DOHH2 (cell line): Measurements from ENCODE around the gene SLC2A10.

Source experiments
- H3F3A ChIP-seq: fragments of 200-600 bp; sonication (generic), shearing (Covaris generic); 2 replicates; pipeline ENCODE4 v1.6.0; 2016; ENCODE audit warnings: antibody characterized with exemption, mild to moderate bottlenecking; ENCODE audit not compliant: control insufficient read depth, insufficient read depth
- H3K27ac ChIP-seq: fragments of 200-600 bp; sonication (generic); 2 replicates; pipeline ENCODE4 v1.5.1; 2014; ENCODE audit warnings: low read depth, mild to moderate bottlenecking, low read length, moderate library complexity
- H3K27me3 ChIP-seq: fragments of 200-600 bp; sonication (generic); 2 replicates; pipeline ENCODE4 v1.6.1; 2014; ENCODE audit warnings: mild to moderate bottlenecking, low read length, mixed read lengths; ENCODE audit not compliant: control insufficient read depth
- H3K36me3 ChIP-seq: fragments of 200-600 bp; sonication (generic); 2 replicates; pipeline ENCODE4 v1.6.1; 2014; ENCODE audit warnings: mild to moderate bottlenecking, low read length, moderate library complexity, mixed read lengths; ENCODE audit not compliant: control insufficient read depth
- H3K4me1 ChIP-seq: fragments of 200-600 bp; sonication (generic); 2 replicates; pipeline ENCODE4 v1.6.1; 2014; ENCODE audit warnings: mild to moderate bottlenecking, low read length, mixed read lengths; ENCODE audit not compliant: control insufficient read depth
- H3K4me2 ChIP-seq: fragments of 200-600 bp; sonication (generic); 2 replicates; pipeline ENCODE4 v1.6.0; 2014; ENCODE audit warnings: mild to moderate bottlenecking, low read length, moderate library complexity
- H3K4me3 ChIP-seq: fragments of 200-600 bp; sonication (generic); 2 replicates; pipeline ENCODE4 v1.5.1; 2014; ENCODE audit warnings: mild to moderate bottlenecking, low read length, mixed read lengths
- H3K79me2 ChIP-seq: fragments of 200-600 bp; sonication (generic); 2 replicates; pipeline ENCODE4 v1.6.1; 2014; ENCODE audit warnings: mild to moderate bottlenecking, low read length, mixed read lengths; ENCODE audit not compliant: control insufficient read depth
- H3K9me2 ChIP-seq: fragments of 200-600 bp; sonication (generic); replicated peaks from 2 replicates; pipeline ENCODE4 v1.6.1; 2014; ENCODE audit warnings: mild to moderate bottlenecking, low read length, mixed read lengths; ENCODE audit not compliant: control insufficient read depth
- H3K9me3 ChIP-seq: fragments of 200-600 bp; sonication (generic); 2 replicates; pipeline ENCODE4 v1.6.1; 2014; ENCODE audit warnings: antibody characterized with exemption, low read length, mixed read lengths; ENCODE audit not compliant: control insufficient read depth, insufficient read depth
- H4K20me1 ChIP-seq: fragments of 200-600 bp; sonication (generic); 2 replicates; pipeline ENCODE4 v1.6.0; 2014; ENCODE audit warnings: low read depth, mild to moderate bottlenecking, antibody characterized with exemption, low read length, moderate library complexity; ENCODE audit not compliant: control insufficient read depth, insufficient read depth
- CTCF ChIP-seq: fragments of 200-600 bp; sonication (generic); IDR thresholded peaks from one replicate; pipeline ENCODE4 v1.5.1; 2014; ENCODE audit warnings: antibody characterized with exemption, mild to moderate bottlenecking, low read depth, low read length; ENCODE audit not compliant: poor library complexity, severe bottlenecking
- EZH2phosphoT487 ChIP-seq: fragments of 200-600 bp; sonication (generic); IDR thresholded peaks from 2 replicates; pipeline ENCODE4 v1.6.1; 2017; ENCODE audit warnings: borderline replicate concordance, mild to moderate bottlenecking, antibody characterized with exemption, low read length, moderate library complexity, mixed read lengths

SLC2A10 gene

GRCh38 chr20:46709055-46709458, 392 bp upstream of the SLC2A10 start:
- Histone ChIP-seq H4K20me1 (no peaks in the 10 kb centered on the region), H3K27me3 (peaks cover 5% of the 10 kb centered on the region; the same call in 1 of the 2 replicates), H3F3A (no peaks in the 10 kb centered on the region), H3K27ac (no peak overlapping the region), H3K9me3 (peaks cover 6% of the 10 kb centered on the region), H3K9me2 (no peaks in the 10 kb centered on the region), H3K4me3 (no peak overlapping the region), H3K4me1 (no peaks in the 10 kb centered on the region), H3K4me2 (no peak overlapping the region), H3K79me2 (no peaks in the 10 kb centered on the region), H3K36me3 (no peaks in the 10 kb centered on the region)
- TF ChIP-seq CTCF (no peak), EZH2phosphoT487 (no peak)

GRCh38 chr20:46710153-46710913, 884 bp downstream of the SLC2A10 start:
- Histone ChIP-seq H3K4me3 (no peak overlapping the region), H3K27me3 (peaks cover 4% of the 10 kb centered on the region; the same call in 1 of the 2 replicates), H3K79me2 (no peaks in the 10 kb centered on the region), H3K36me3 (no peaks in the 10 kb centered on the region), H3K9me2 (no peaks in the 10 kb centered on the region), H3K27ac (no peak overlapping the region), H4K20me1 (no peaks in the 10 kb centered on the region), H3K4me2 (no peak overlapping the region), H3F3A (no peaks in the 10 kb centered on the region), H3K9me3 (peaks cover 6% of the 10 kb centered on the region), H3K4me1 (no peaks in the 10 kb centered on the region)
- TF ChIP-seq CTCF: no peak
- no peak for TF ChIP-seq EZH2phosphoT487

- Histone ChIP-seq H3K36me3 (no peaks in the 10 kb centered on the region), H3K79me2 (no peaks in the 10 kb centered on the region), H3K27me3 (no peaks in the 10 kb centered on the region), H3K9me3 (no peaks in the 10 kb centered on the region), H3K27ac (no peak overlapping the region), H3K4me3 (no peak overlapping the region), H4K20me1 (no peaks in the 10 kb centered on the region), H3K9me2 (no peaks in the 10 kb centered on the region), H3K4me1 (no peaks in the 10 kb centered on the region), H3K4me2 (no peak overlapping the region), H3F3A (no peaks in the 10 kb centered on the region)
- TF ChIP-seq EZH2phosphoT487: no peak
- TF ChIP-seq CTCF: no peak
Measured at GRCh38 chr20:46712056-46712636, 2.7 kb downstream of the SLC2A10 start.
